HepG2 (cell line): ENCODE measurements around the gene ASPRV1. TPM values are rescaled to one million over a fixed set of nuclear protein-coding genes. Genes with fewer than 3 reads are reported as not detected.
A peak's percentile ranks its signal among the peaks of the same experiment; 100 is the strongest.

Experiments
- ATAC-seq: fragments of 200-7000 bp; cut with Tn5 transposase; 3 replicates; pipeline ENCODE4 v1.9.1; 2020; ENCODE audit warnings: mild to moderate bottlenecking, moderate library complexity
- BruUV-seq: library from RNA; stranded (reverse); fragments of 400-500 nt; replicated peaks from 2 replicates; lab custom pipeline; 2021; lab: Mats Ljungman, UMichigan
- CTCF ChIA-PET: fragments of 300-600 bp; formaldehyde crosslinking; extraction: SDS; loops from one replicate; lab custom pipeline; 2021; ENCODE audit warnings: low total read pairs, inconsistent platforms, low intra/inter-chr PET ratio; lab: Yijun Ruan, JAX
- POLR2A ChIA-PET: fragments of 350-600 bp; sonication (Branson Sonifier 250); formaldehyde crosslinking; loops from one replicate; lab custom pipeline; 2020; ENCODE audit warnings: antibody characterized with exemption, inconsistent platforms; lab: Yijun Ruan, JAX
- DNase-seq: peaks from one replicate; pipeline ENCODE4 v3.0.0-alpha.2; 2015; ENCODE audit warnings: low spot score
- FAIRE-seq: peaks from 3 replicates; lab custom pipeline; 2011; peaks lifted over from hg19 to GRCh38; lab: Jason Lieb, UNC
- H2AFZ ChIP-seq: one replicate; pipeline ENCODE4 v1.6.1; 2011; ENCODE audit warnings: low read length, inconsistent platforms
- H3K27ac ChIP-seq: fragments of 300-600 bp; 3 replicates; pipeline ENCODE4 v1.8.0; 2011; ENCODE audit warnings: mixed run types, mild to moderate bottlenecking, mixed read lengths, low read length, inconsistent platforms; ENCODE audit not compliant: insufficient read depth; ENCODE audit errors: extremely low read length
- H3K27me3 ChIP-seq, 2 experiments: fragments of 200-600 bp in 1 of 2; 2 replicates in 1 of 2; 3 replicates in 1 of 2; pipeline versions ENCODE4 v1.6.0 to v1.8.0; 2011; ENCODE audit warnings: low read length in 2 of 2, mild to moderate bottlenecking in 2 of 2, moderate library complexity in 2 of 2, inconsistent platforms in 1 of 2; ENCODE audit not compliant: insufficient read depth in 2 of 2, control insufficient read depth in 1 of 2
- H3K36me3 ChIP-seq, 2 experiments: fragments of 200-600 bp in 1 of 2; replicated peaks in 1 of 2; 2 replicates in 1 of 2; 3 replicates in 1 of 2; pipeline versions ENCODE4 v1.5.1 to v1.8.0; 2011; ENCODE audit warnings: low read length in 2 of 2, inconsistent platforms in 1 of 2; ENCODE audit not compliant: insufficient read depth in 2 of 2, control insufficient read depth in 1 of 2
- H3K4me1 ChIP-seq: 2 replicates; pipeline ENCODE4 v1.5.1; 2012; ENCODE audit warnings: low read length, inconsistent platforms; ENCODE audit not compliant: insufficient read depth
- H3K4me2 ChIP-seq: 2 replicates; pipeline ENCODE4 v1.6.0; 2011; ENCODE audit warnings: low read depth, low read length, inconsistent platforms
- H3K4me3 ChIP-seq, 3 experiments: fragments of 200-600 bp in 1 of 3; sonication (generic), shearing (Covaris generic) in 1 of 3; replicated peaks in 1 of 3; 2 replicates each; pipeline ENCODE4 v1.5.1; 2011 to 2016; ENCODE audit warnings: low read length in 3 of 3, inconsistent platforms in 2 of 3, low read depth in 2 of 3, mild to moderate bottlenecking in 2 of 3, control low read depth in 1 of 3, mixed read lengths in 1 of 3; ENCODE audit not compliant: insufficient read depth in 1 of 3
- H3K79me2 ChIP-seq: one replicate; pipeline ENCODE4 v1.6.1; 2011; ENCODE audit warnings: low read length, inconsistent platforms; ENCODE audit not compliant: insufficient read depth
- H3K9ac ChIP-seq: 2 replicates; pipeline ENCODE4 v1.6.0; 2011; ENCODE audit warnings: mild to moderate bottlenecking, low read depth, low read length, inconsistent platforms; ENCODE audit not compliant: insufficient read depth
- H3K9me3 ChIP-seq: 2 replicates; pipeline ENCODE4 v1.5.1; 2012; ENCODE audit warnings: mild to moderate bottlenecking, low read length
- H4K20me1 ChIP-seq: 2 replicates; pipeline ENCODE4 v1.6.0; 2011; ENCODE audit warnings: inconsistent platforms, mild to moderate bottlenecking, low read length, moderate library complexity; ENCODE audit not compliant: insufficient read depth
- ERF ChIP-seq: IDR thresholded peaks from 2 replicates; pipeline ENCODE4 v1.6.1; 2018; ENCODE audit warnings: missing biosample characterization, missing genetic modification reagents
- HNRNPLL ChIP-seq: fragments of 200-400 bp; formaldehyde crosslinking; IDR thresholded peaks from 2 replicates; pipeline ENCODE4 v1.6.1; 2017; ENCODE audit warnings: mild to moderate bottlenecking, low read depth, low read length; ENCODE audit not compliant: poor library complexity, severe bottlenecking
- HOXA3 ChIP-seq: sonication (generic); formaldehyde crosslinking; IDR thresholded peaks from 2 replicates; pipeline ENCODE4 v1.5.0; 2020; ENCODE audit warnings: missing genetic modification reagents
- NAIF1 ChIP-seq: sonication (generic); formaldehyde crosslinking; IDR thresholded peaks from 2 replicates; pipeline ENCODE4 v1.5.0; 2020; ENCODE audit warnings: mild to moderate bottlenecking, missing genetic modification reagents, borderline replicate concordance
- NCOR1 ChIP-seq: fragments of 200-600 bp; sonication (generic); IDR thresholded peaks from 2 replicates; pipeline ENCODE4 v1.7.0; 2017; ENCODE audit warnings: antibody characterized with exemption, low read length, borderline replicate concordance
- NR2F1 ChIP-seq, 2 experiments: fragments of 450-650 bp in 1 of 2; formaldehyde crosslinking in 1 of 2; IDR thresholded peaks; 2 replicates each; pipeline versions ENCODE4 v1.5.0 to v1.6.1; 2016 to 2020; ENCODE audit warnings: mild to moderate bottlenecking in 1 of 2, missing compliant biosample characterization in 1 of 2, missing genetic modification reagents in 1 of 2, moderate library complexity in 1 of 2
- NR2F6 ChIP-seq, 2 experiments: IDR thresholded peaks; 2 replicates each; pipeline ENCODE4 v1.6.1; 2016; ENCODE audit warnings: antibody characterized with exemption in 1 of 2, mild to moderate bottlenecking in 1 of 2
- RARG ChIP-seq: sonication (generic); formaldehyde crosslinking; IDR thresholded peaks from 2 replicates; pipeline ENCODE4 v1.4.0; 2020; ENCODE audit warnings: low read depth, mild to moderate bottlenecking, missing genetic modification reagents
- SPEN ChIP-seq: sonication (generic); formaldehyde crosslinking; IDR thresholded peaks from 2 replicates; pipeline ENCODE4 v1.5.1; 2020; ENCODE audit warnings: low read depth, mild to moderate bottlenecking, missing genetic modification reagents
- ZBTB38 ChIP-seq: sonication (generic); formaldehyde crosslinking; IDR thresholded peaks from 2 replicates; pipeline ENCODE4 v1.5.1; 2020; ENCODE audit warnings: mild to moderate bottlenecking, missing genetic modification reagents
- WGBS: methylation state at CpG from one replicate; pipeline ENCODE4 v1.1.6; 2017; ENCODE audit warnings: low lambda C conversion rate; 5-methylcytosine and 5-hydroxymethylcytosine counted together
- in situ Hi-C: cut with HindIII; loops from 2 replicates; pipeline ENCODE4 v1.10.0; 2017; ENCODE audit warnings: low pct_unique_long_range_greater_than_20kb; ENCODE audit not compliant: extremely low pct_ligation_motif_present
- intact Hi-C: fragments of 100-400 bp; cut with micrococcal nuclease; formaldehyde crosslinking; loops from one replicate; pipeline ENCODE4 v1.10.0; 2022; ENCODE audit not compliant: unreplicated experiment
- polyA plus RNA-seq, 8 experiments: library from polyadenylated mRNA; depleted of rRNA in 3 of 8; stranded (reverse) in 7 of 8; unstranded in 1 of 8; fragments of >200 nt; fragmentation: Illumina TruSeq in 4 of 8; extraction: Trizol in 4 of 8; gene quantifications; 2 replicates each; pipeline versions ENCODE4 v1.2.1 to v1.2.3, GENCODE V29; 2011 to 2016; ENCODE audit warnings: low read depth in 4 of 8, missing spikeins in 1 of 8, mixed read lengths in 1 of 8; ENCODE audit not compliant: insufficient read depth in 1 of 8
- total RNA-seq, 5 experiments: library from RNA; depleted of rRNA; stranded (reverse); fragments of >200 nt; fragmentation: Illumina TruSeq; extraction: Trizol; gene quantifications; 2 replicates each; pipeline ENCODE4 v1.2.3, GENCODE V29; 2016; ENCODE audit warnings: low read depth in 1 of 5
- TF ChIP-seq, protein P1 (sequence below): sonication (generic); formaldehyde crosslinking; IDR thresholded peaks from 2 replicates; pipeline ENCODE4 v1.4.0; 2020; ENCODE audit warnings: mild to moderate bottlenecking, missing genetic modification reagents
- TF ChIP-seq, protein P2 (sequence below): sonication (generic); formaldehyde crosslinking; IDR thresholded peaks from 2 replicates; pipeline ENCODE4 v1.4.0; 2020; ENCODE audit warnings: missing genetic modification reagents, mild to moderate bottlenecking, borderline replicate concordance
- TF ChIP-seq, protein P3 (sequence below): sonication (generic); formaldehyde crosslinking; IDR thresholded peaks from 2 replicates; pipeline ENCODE4 v1.5.1; 2020; ENCODE audit warnings: mild to moderate bottlenecking, missing genetic modification reagents, moderate library complexity
- TF ChIP-seq, protein P4 (sequence below): sonication (generic); formaldehyde crosslinking; conservative IDR thresholded peaks from 2 replicates; pipeline ENCODE4 v1.4.0; 2020; ENCODE audit warnings: mild to moderate bottlenecking, missing genetic modification reagents, moderate library complexity

Gene ASPRV1
- total and polyA plus RNA-seq, 2 of the 13 experiments (the other 11 are each of a cell fraction or from before 2014, with no cell fraction given) = 0.40 to 0.48 TPM

DNA sequence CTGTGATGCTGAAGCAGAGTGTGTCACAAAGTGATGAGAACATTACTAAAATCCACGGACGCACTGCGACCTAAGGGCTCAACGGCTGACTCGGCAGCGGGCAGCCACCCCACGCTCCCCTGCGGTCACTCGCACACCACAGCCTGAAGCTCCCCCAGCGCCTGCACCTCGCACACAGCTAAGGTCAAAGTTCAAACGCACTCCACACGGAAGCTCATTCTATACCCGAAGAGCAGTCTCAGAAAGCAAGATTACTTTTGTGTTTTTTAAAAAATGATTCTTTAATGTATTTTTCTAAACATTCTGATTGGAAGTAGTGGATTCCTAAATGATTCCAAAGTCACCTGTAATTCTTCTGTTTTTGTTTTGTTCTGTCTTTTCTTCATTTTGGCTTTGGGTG lies 21.7 kb downstream of the ASPRV1 start:
- Histone ChIP-seq H2AFZ (no peak overlapping the region), H4K20me1 (no peaks in the 10 kb centered on the region), H3K9me3 (no peaks in the 10 kb centered on the region), H3K36me3 (peaks cover 22 to 53% of the 10 kb centered on the region in 2 experiments), H3K9ac (no peak overlapping the region), H3K4me3 (no peak overlapping the region), H3K27ac (no peak overlapping the region), H3K4me1 (peaks cover 21% of the 10 kb centered on the region), H3K79me2 (no peaks in the 10 kb centered on the region), H3K27me3 (no peaks in the 10 kb centered on the region), H3K4me2 (peak overlapping the region; percentile 30; the same call in 1 of the 2 replicates)
- intact Hi-C loops = no loop called here
- in situ Hi-C loops = no loop called here
- DNase-seq (peak; percentile 39), FAIRE-seq (no peak), ATAC-seq (peak; percentile 67)
- POLR2A ChIA-PET = interaction anchor here (0.6 to 2.0 kb wide), 4 partner anchors 9 to 31 kb away, joined by 3 to 18 read pairs (median 4); partner anchors contain the start of gene MXD1
- BruUV-seq = no TSS peak
- 71% methylated on average over 14 of the region's 14 CpGs for WGBS
- CTCF ChIA-PET = no interaction called here
- peak; percentile 67 for TF ChIP-seq NCOR1
- peak; percentile 96 for TF ChIP-seq ZBTB38 (CRISPR knock-in tag)
- TF ChIP-seq, protein P1, sequence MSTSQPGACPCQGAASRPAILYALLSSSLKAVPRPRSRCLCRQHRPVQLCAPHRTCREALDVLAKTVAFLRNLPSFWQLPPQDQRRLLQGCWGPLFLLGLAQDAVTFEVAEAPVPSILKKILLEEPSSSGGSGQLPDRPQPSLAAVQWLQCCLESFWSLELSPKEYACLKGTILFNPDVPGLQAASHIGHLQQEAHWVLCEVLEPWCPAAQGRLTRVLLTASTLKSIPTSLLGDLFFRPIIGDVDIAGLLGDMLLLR = no peak
- peak; percentile 29 for TF ChIP-seq HNRNPLL
- TF ChIP-seq NR2F1 (CRISPR knock-in tag; IDR thresholded peaks at IDR 0.05) = peak; percentile 29 to 67; a peak in 1 of 4 replicates
- no peak for TF ChIP-seq NAIF1 (CRISPR knock-in tag)
- peak; percentile 33; the same call in 1 of the 2 replicates for TF ChIP-seq SPEN (CRISPR knock-in tag)
- peak; percentile 66 for TF ChIP-seq HOXA3 (CRISPR knock-in tag)
- TF ChIP-seq RARG = no peak
- peak; percentile 64 for TF ChIP-seq NR2F6 (IDR thresholded peaks at IDR 0.05)
- TF ChIP-seq NR2F6 (CRISPR knock-in tag; IDR thresholded peaks at IDR 0.05) = peak; percentile 74
- TF ChIP-seq ERF (CRISPR knock-in tag) = 0 out of 2 replicates have a peak, but pooled peaks have one; percentile 25
- TF ChIP-seq, protein P2, sequence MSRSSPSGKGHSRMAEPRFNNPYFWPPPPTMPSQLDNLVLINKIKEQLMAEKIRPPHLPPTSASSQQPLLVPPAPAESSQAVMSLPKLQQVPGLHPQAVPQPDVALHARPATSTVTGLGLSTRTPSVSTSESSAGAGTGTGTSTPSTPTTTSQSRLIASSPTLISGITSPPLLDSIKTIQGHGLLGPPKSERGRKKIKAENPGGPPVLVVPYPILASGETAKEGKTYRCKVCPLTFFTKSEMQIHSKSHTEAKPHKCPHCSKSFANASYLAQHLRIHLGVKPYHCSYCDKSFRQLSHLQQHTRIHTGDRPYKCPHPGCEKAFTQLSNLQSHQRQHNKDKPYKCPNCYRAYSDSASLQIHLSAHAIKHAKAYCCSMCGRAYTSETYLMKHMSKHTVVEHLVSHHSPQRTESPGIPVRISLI (CRISPR knock-in tag) = 0 out of 2 replicates have a peak, but pooled peaks have one; percentile 22
- TF ChIP-seq, protein P3, sequence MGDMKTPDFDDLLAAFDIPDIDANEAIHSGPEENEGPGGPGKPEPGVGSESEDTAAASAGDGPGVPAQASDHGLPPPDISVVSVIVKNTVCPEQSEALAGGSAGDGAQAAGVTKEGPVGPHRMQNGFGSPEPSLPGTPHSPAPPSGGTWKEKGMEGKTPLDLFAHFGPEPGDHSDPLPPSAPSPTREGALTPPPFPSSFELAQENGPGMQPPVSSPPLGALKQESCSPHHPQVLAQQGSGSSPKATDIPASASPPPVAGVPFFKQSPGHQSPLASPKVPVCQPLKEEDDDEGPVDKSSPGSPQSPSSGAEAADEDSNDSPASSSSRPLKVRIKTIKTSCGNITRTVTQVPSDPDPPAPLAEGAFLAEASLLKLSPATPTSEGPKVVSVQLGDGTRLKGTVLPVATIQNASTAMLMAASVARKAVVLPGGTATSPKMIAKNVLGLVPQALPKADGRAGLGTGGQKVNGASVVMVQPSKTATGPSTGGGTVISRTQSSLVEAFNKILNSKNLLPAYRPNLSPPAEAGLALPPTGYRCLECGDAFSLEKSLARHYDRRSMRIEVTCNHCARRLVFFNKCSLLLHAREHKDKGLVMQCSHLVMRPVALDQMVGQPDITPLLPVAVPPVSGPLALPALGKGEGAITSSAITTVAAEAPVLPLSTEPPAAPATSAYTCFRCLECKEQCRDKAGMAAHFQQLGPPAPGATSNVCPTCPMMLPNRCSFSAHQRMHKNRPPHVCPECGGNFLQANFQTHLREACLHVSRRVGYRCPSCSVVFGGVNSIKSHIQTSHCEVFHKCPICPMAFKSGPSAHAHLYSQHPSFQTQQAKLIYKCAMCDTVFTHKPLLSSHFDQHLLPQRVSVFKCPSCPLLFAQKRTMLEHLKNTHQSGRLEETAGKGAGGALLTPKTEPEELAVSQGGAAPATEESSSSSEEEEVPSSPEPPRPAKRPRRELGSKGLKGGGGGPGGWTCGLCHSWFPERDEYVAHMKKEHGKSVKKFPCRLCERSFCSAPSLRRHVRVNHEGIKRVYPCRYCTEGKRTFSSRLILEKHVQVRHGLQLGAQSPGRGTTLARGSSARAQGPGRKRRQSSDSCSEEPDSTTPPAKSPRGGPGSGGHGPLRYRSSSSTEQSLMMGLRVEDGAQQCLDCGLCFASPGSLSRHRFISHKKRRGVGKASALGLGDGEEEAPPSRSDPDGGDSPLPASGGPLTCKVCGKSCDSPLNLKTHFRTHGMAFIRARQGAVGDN (CRISPR knock-in tag) = peak; percentile 74
- TF ChIP-seq, protein P4, sequence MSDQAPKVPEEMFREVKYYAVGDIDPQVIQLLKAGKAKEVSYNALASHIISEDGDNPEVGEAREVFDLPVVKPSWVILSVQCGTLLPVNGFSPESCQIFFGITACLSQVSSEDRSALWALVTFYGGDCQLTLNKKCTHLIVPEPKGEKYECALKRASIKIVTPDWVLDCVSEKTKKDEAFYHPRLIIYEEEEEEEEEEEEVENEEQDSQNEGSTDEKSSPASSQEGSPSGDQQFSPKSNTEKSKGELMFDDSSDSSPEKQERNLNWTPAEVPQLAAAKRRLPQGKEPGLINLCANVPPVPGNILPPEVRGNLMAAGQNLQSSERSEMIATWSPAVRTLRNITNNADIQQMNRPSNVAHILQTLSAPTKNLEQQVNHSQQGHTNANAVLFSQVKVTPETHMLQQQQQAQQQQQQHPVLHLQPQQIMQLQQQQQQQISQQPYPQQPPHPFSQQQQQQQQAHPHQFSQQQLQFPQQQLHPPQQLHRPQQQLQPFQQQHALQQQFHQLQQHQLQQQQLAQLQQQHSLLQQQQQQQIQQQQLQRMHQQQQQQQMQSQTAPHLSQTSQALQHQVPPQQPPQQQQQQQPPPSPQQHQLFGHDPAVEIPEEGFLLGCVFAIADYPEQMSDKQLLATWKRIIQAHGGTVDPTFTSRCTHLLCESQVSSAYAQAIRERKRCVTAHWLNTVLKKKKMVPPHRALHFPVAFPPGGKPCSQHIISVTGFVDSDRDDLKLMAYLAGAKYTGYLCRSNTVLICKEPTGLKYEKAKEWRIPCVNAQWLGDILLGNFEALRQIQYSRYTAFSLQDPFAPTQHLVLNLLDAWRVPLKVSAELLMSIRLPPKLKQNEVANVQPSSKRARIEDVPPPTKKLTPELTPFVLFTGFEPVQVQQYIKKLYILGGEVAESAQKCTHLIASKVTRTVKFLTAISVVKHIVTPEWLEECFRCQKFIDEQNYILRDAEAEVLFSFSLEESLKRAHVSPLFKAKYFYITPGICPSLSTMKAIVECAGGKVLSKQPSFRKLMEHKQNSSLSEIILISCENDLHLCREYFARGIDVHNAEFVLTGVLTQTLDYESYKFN (CRISPR knock-in tag) = peak; percentile 51; the same call in 1 of the 2 replicates
